ENCODE measurements around the gene CXorf65. TPM values are rescaled to one million over a fixed set of nuclear protein-coding genes. Genes with fewer than 3 reads are reported as not detected.

Gene CXorf65
- total and polyA plus RNA-seq, 4 donors: not detected

DNA sequence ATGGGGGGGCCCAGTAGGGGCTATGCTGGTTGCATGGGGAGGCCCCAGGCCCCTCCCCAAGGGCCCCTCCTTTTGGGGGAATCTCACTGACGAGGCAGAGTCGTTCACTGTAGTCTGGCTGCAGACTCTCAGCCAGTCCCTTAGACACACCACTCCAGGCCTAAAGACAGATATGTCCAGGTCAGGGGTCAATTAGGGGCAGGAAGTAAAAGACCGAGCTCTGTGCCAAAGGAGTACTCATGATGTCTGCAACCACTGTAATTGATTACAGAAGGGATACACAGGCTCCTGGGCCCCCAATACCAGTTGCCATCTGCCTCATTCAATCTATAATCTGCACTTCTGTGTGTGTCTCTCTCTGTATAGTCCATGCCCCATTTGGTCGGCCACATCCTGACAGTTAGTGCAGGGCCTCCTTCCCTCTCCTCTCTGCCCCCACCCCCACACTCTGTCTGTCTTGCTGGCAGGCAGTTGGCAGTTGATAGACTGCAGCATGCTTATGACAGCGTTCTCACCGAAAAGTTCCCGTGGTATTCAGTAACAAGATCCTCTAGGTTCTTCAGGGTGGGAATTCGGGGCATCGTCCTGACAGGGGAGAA is 1.3 kb upstream of the CXorf65 start:
- Histone ChIP-seq H3K27me3 (ENCODE audit: control insufficient read depth, insufficient read depth, low read length) (no peaks in the 10 kb centered on the region), H3K27ac (ENCODE audit: low read depth, low read length) (no peak overlapping the region)

DNA sequence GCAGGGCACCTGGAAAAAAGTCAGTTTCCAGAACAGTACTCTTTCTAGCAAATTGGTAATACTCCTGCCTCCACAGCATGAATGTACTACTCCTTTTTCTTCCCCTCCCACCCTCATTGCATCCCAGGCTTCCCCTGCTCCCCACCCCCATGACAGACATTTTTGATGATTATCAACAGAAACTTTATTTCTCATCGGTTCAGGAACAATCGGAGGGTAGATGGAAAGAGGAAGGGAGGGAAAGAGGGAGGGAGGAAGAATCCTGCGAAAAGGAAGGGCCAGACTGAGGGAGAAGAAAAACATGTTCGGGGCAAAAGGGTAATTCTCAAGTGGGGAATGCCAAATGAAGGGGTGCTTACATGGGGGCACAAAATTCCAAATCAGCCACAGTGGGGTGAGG is 705 bp upstream of the CXorf65 start:
- DNase-seq (ENCODE audit: low read depth in 4 of 6, low spot score in 6 of 6): no peak
- Histone ChIP-seq H3K27ac (ENCODE audit: low read depth, low read length) (no peak overlapping the region), H3K36me3 (ENCODE audit: control insufficient read depth, insufficient read depth, low read length) (no peaks in the 10 kb centered on the region), H3K9me3 (ENCODE audit: control insufficient read depth, insufficient read depth, low read length) (no peaks in the 10 kb centered on the region), H3K27me3 (ENCODE audit: control insufficient read depth, insufficient read depth, low read length) (no peaks in the 10 kb centered on the region), H3K4me1 (ENCODE audit: control insufficient read depth, insufficient read depth, low read length) (peaks cover 10% of the 10 kb centered on the region), H3K4me3 (ENCODE audit: low read depth, low read length) (no peak overlapping the region)
- WGBS (ENCODE audit: insufficient coverage): 76% methylated on average over 4 of the region's 4 CpGs

More for the DNA sequence above, 1.3 kb upstream of the CXorf65 start:
- no peaks in the 10 kb centered on the region for H3K36me3 ChIP-seq (ENCODE audit: control insufficient read depth, insufficient read depth, low read length)
- peaks cover 9% of the 10 kb centered on the region for H3K4me1 ChIP-seq (ENCODE audit: control insufficient read depth, insufficient read depth, low read length)
- H3K4me3 ChIP-seq (ENCODE audit: low read depth, low read length): no peak overlapping the region
- H3K9me3 ChIP-seq (ENCODE audit: control insufficient read depth, insufficient read depth, low read length): no peaks in the 10 kb centered on the region
- WGBS (ENCODE audit: insufficient coverage): 41% methylated on average over 5 of the region's 9 CpGs
- DNase-seq (ENCODE audit: low read depth in 4 of 6, low spot score in 6 of 6): no peak

DNA sequence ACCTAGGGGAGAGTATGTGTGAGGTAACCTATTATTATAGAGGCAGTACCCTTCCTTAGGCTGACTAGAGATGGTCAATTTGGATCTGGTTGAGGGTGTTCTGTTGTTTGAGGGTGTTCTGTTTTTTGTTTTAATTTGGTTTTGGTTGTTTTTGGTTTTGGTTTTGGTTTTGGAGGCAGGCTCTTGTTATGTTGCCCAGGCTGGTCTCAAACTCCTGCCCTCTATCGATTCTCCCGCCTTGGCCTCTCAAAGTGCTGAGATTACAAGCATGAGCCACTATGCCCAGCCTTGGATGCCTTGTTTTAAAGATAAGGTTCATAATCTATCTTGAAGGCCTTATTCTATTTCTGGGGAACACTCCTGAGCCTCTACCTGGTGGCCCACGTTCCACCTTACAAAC is 912 bp downstream of the CXorf65 start:
- no peak for DNase-seq (ENCODE audit: low read depth in 4 of 6, low spot score in 6 of 6)
- WGBS (ENCODE audit: insufficient coverage): 86% methylated on average over 3 of the region's 3 CpGs
- peaks cover 7% of the 10 kb centered on the region for H3K36me3 ChIP-seq (ENCODE audit: control insufficient read depth, insufficient read depth, low read length)
- no peak overlapping the region for H3K4me3 ChIP-seq (ENCODE audit: low read depth, low read length)
- H3K27ac ChIP-seq (ENCODE audit: low read depth, low read length): no peak overlapping the region
- H3K4me1 ChIP-seq (ENCODE audit: control insufficient read depth, insufficient read depth, low read length): peaks cover 10% of the 10 kb centered on the region
- H3K27me3 ChIP-seq (ENCODE audit: control insufficient read depth, insufficient read depth, low read length): no peaks in the 10 kb centered on the region
- no peaks in the 10 kb centered on the region for H3K9me3 ChIP-seq (ENCODE audit: control insufficient read depth, insufficient read depth, low read length)

DNA sequence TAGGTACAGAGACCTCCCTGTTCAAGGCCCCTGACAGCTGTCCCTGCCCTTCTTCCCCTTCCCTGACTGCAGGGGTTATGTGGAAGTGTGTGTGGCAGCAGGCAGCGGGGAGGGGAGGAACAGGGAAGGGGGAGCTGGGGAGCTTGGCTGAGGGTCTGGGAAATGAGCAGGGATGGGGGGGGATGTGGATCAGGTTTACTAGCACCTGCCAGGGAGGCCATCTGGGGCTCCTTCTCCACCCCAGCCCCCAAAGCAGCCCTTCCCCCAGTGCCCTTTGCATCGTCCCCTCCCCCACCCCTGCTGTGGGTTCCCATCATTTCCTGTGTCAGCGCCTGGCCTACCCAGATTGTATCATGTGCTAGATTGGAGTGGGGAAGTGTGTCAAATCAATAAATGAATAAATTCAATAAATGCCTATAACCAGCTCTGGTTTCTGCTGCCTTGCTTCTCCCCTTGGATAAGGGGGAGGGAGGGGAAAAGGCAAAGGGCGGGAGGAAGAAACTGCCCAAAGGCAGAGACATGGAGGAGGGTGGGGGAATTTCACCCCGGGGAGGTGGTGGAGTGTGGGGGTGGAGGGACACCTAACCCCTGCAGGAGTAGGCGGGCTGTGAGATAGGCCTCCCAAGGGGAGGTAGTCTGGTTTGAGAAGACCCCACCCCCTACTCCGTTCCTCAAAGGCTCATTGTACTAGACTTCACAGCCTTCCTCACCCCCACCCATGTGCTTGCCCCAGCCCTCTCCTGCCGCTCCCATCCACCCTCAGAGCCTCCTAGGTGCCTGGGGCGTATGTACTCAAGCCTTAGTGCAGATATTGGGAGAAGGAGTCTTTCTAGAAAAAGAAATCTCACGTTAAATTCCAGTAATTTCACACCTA is 3.2 kb downstream of the CXorf65 start:
- Histone ChIP-seq H3K27me3 (ENCODE audit: control insufficient read depth, insufficient read depth, low read length) (no peaks in the 10 kb centered on the region), H3K9me3 (ENCODE audit: control insufficient read depth, insufficient read depth, low read length) (no peaks in the 10 kb centered on the region), H3K4me1 (ENCODE audit: control insufficient read depth, insufficient read depth, low read length) (peaks cover 14% of the 10 kb centered on the region), H3K27ac (ENCODE audit: low read depth, low read length) (peak overlapping the region; percentile 27), H3K4me3 (ENCODE audit: low read depth, low read length) (no peak overlapping the region), H3K36me3 (ENCODE audit: control insufficient read depth, insufficient read depth, low read length) (peaks cover 9% of the 10 kb centered on the region)
- WGBS (ENCODE audit: insufficient coverage): 67% methylated on average over 1 of the region's 10 CpGs
- DNase-seq (ENCODE audit: low read depth in 4 of 6, low spot score in 6 of 6): peak in 2 of 6 donors; percentile 38 to 49

DNA sequence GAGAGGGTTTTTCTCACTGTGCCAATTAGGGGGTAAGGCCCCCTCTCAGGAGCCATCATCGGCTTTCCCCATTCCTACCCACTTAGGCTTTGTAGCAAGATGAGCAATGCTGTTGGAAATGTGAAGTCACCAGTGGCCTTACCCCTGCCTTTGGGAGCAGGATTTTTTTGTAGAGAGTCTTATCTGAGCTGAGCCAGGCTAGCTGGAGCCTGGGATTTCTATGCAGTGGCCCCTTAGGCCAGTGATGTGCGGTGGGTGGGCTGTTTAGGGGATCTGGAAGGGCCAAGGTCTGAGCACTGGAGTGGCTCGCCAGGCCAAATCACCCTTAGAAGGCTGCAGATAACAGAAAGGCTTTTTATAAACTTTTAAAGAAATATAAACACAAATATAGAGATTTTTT is 4.2 kb downstream of the CXorf65 start:
- no peak overlapping the region for H3K27ac ChIP-seq (ENCODE audit: low read depth, low read length)
- H3K27me3 ChIP-seq (ENCODE audit: control insufficient read depth, insufficient read depth, low read length): no peaks in the 10 kb centered on the region
- H3K9me3 ChIP-seq (ENCODE audit: control insufficient read depth, insufficient read depth, low read length): no peaks in the 10 kb centered on the region
- WGBS (ENCODE audit: insufficient coverage): 14% methylated on average over 1 of the region's 3 CpGs
- H3K36me3 ChIP-seq (ENCODE audit: control insufficient read depth, insufficient read depth, low read length): peaks cover 9% of the 10 kb centered on the region
- no peak overlapping the region for H3K4me3 ChIP-seq (ENCODE audit: low read depth, low read length)
- H3K4me1 ChIP-seq (ENCODE audit: control insufficient read depth, insufficient read depth, low read length): peaks cover 14% of the 10 kb centered on the region
- DNase-seq (ENCODE audit: low read depth in 4 of 6, low spot score in 6 of 6): no peak

DNA sequence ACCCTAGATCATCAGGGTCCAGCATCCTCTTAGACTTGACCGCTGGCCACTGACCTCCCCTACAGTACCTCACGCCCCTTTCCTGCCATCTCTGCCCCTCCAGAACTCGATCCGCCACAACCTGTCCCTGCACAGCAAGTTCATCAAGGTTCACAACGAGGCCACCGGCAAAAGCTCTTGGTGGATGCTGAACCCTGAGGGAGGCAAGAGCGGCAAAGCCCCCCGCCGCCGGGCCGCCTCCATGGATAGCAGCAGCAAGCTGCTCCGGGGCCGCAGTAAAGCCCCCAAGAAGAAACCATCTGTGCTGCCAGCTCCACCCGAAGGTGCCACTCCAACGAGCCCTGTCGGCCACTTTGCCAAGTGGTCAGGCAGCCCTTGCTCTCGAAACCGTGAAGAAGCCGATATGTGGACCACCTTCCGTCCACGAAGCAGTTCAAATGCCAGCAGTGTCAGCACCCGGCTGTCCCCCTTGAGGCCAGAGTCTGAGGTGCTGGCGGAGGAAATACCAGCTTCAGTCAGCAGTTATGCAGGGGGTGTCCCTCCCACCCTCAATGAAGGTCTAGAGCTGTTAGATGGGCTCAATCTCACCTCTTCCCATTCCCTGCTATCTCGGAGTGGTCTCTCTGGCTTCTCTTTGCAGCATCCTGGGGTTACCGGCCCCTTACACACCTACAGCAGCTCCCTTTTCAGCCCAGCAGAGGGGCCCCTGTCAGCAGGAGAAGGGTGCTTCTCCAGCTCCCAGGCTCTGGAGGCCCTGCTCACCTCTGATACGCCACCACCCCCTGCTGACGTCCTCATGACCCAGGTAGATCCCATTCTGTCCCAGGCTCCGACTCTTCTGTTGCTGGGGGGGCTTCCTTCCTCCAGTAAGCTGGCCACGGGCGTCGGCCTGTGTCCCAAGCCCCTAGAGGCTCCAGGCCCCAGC is 5.7 kb downstream of the CXorf65 start:
- H3K9me3 ChIP-seq (ENCODE audit: control insufficient read depth, insufficient read depth, low read length): no peaks in the 10 kb centered on the region
- peaks cover 22% of the 10 kb centered on the region for H3K4me1 ChIP-seq (ENCODE audit: control insufficient read depth, insufficient read depth, low read length)
- no peak overlapping the region for H3K27ac ChIP-seq (ENCODE audit: low read depth, low read length)
- peaks cover 9% of the 10 kb centered on the region for H3K36me3 ChIP-seq (ENCODE audit: control insufficient read depth, insufficient read depth, low read length)
- H3K4me3 ChIP-seq (ENCODE audit: low read depth, low read length): no peak overlapping the region
- H3K27me3 ChIP-seq (ENCODE audit: control insufficient read depth, insufficient read depth, low read length): no peaks in the 10 kb centered on the region
- WGBS (ENCODE audit: insufficient coverage): 59% methylated on average over 30 of the region's 31 CpGs
- no peak for DNase-seq (ENCODE audit: low read depth in 4 of 6, low spot score in 6 of 6)

DNA sequence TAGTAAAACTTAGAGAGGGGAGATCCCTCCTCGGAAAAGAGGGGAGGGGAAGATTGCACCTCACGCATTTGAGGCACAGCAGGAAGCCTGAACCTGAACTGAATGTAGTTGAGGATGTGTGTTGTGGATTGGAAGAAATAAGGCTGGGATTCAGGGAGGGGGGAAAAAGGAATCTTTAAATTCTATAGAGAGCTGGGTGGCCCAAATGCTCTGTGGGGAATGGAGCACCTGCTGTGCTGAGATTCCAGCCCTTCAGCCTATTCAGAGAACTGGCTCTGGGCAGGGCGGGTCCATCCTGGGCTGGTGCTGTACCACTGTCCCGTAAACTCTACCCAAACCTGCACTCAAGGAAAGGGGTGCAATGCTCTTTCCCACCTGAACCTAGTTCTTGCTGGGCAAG is 6.8 kb downstream of the CXorf65 start:
- H3K4me3 ChIP-seq (ENCODE audit: low read depth, low read length): no peak overlapping the region
- H3K4me1 ChIP-seq (ENCODE audit: control insufficient read depth, insufficient read depth, low read length): peaks cover 22% of the 10 kb centered on the region
- H3K27me3 ChIP-seq (ENCODE audit: control insufficient read depth, insufficient read depth, low read length): no peaks in the 10 kb centered on the region
- no peaks in the 10 kb centered on the region for H3K9me3 ChIP-seq (ENCODE audit: control insufficient read depth, insufficient read depth, low read length)
- DNase-seq (ENCODE audit: low read depth in 4 of 6, low spot score in 6 of 6): no peak
- 42% methylated on average over 4 of the region's 4 CpGs for WGBS (ENCODE audit: insufficient coverage)
- peaks cover 9% of the 10 kb centered on the region for H3K36me3 ChIP-seq (ENCODE audit: control insufficient read depth, insufficient read depth, low read length)
- H3K27ac ChIP-seq (ENCODE audit: low read depth, low read length): no peak overlapping the region

DNA sequence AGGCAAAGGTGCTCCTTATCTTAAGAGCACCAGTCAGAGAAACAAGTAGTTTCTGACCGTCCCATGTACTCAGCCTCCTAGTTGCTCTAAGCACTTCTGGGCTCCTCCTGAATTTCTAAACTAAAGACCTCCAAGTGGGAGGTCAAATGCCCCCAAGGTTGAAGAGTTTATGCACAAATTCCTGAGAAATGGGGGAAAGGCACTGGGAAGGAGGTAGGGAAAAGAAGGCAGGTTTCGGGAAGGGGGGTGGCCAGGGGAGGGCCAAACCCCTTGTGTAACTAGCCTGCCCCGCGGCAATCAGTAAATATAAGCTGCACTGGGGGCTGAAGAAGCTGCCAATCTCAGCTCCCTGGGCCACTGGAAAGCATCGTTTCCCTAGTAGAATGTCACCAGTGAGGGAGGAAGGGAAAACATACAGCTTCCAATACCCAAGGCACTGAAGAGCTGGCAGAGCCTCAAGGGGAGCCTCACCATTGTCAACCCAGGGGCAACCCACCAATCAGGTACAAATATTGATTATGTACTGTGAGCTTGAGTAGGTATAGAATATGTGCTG is 7.5 kb downstream of the CXorf65 start:
- no peak for DNase-seq (ENCODE audit: low read depth in 4 of 6, low spot score in 6 of 6)
- H3K4me1 ChIP-seq (ENCODE audit: control insufficient read depth, insufficient read depth, low read length): peaks cover 22% of the 10 kb centered on the region
- no peak overlapping the region for H3K27ac ChIP-seq (ENCODE audit: low read depth, low read length)
- no peaks in the 10 kb centered on the region for H3K27me3 ChIP-seq (ENCODE audit: control insufficient read depth, insufficient read depth, low read length)
- peaks cover 9% of the 10 kb centered on the region for H3K36me3 ChIP-seq (ENCODE audit: control insufficient read depth, insufficient read depth, low read length)
- no peaks in the 10 kb centered on the region for H3K9me3 ChIP-seq (ENCODE audit: control insufficient read depth, insufficient read depth, low read length)
- 38% methylated on average over 5 of the region's 5 CpGs for WGBS (ENCODE audit: insufficient coverage)
- H3K4me3 ChIP-seq (ENCODE audit: low read depth, low read length): no peak overlapping the region

DNA sequence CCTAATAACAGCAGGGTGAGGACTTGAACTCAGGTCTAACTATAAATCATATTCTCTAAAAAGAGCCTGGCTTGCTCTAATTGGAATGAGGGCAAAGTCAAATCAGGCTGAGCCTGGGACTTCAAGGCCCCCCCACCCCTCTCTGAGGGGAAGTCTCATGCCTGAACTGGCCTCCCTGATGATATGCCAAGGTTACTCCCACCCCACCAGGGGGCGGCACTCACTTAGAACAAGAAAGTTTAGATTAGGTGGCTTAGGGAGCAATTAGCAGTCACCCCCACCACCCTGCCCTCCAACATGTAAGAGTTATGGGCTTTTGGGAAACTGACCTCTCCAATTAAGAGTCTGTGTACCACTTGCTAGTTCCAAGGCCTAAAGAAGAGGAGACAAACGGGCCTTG is 8.2 kb downstream of the CXorf65 start:
- Histone ChIP-seq H3K27ac (ENCODE audit: low read depth, low read length) (no peak overlapping the region), H3K4me3 (ENCODE audit: low read depth, low read length) (no peak overlapping the region), H3K4me1 (ENCODE audit: control insufficient read depth, insufficient read depth, low read length) (peaks cover 17% of the 10 kb centered on the region), H3K36me3 (ENCODE audit: control insufficient read depth, insufficient read depth, low read length) (peaks cover 9% of the 10 kb centered on the region), H3K9me3 (ENCODE audit: control insufficient read depth, insufficient read depth, low read length) (no peaks in the 10 kb centered on the region), H3K27me3 (ENCODE audit: control insufficient read depth, insufficient read depth, low read length) (no peaks in the 10 kb centered on the region)
- no CpG with 5 or more reads among the region's 2 CpGs for WGBS (ENCODE audit: insufficient coverage)
- DNase-seq (ENCODE audit: low read depth in 4 of 6, low spot score in 6 of 6): peak in 2 of 6 donors; percentile 8 to 38
